IMR-90 (cell line): ENCODE data around the gene PI4KA. TPM values are rescaled to one million over a fixed set of nuclear protein-coding genes. Genes with fewer than 3 reads are reported as not detected.

Experiments used
- ATAC-seq: fragments of 200-7000 bp; cut with Tn5 transposase; 2 replicates; pipeline ENCODE4 v1.9.1; 2020; ENCODE audit warnings: low read depth, mild to moderate bottlenecking, moderate library complexity
- BruUV-seq: library from RNA; stranded (reverse); fragments of 400-500 nt; replicated peaks from 2 replicates; lab custom pipeline; 2021; lab: Mats Ljungman, UMichigan
- CTCF ChIA-PET: fragments of 300-600 bp; formaldehyde crosslinking; extraction: SDS; loops from one replicate; lab custom pipeline; 2021; ENCODE audit warnings: antibody characterized with exemption; lab: Yijun Ruan, JAX
- POLR2A ChIA-PET: fragments of 300-600 bp; sonication (Branson Sonifier 250); formaldehyde crosslinking; loops from one replicate; lab custom pipeline; 2022; ENCODE audit warnings: antibody characterized with exemption; ENCODE audit not compliant: unreplicated experiment; lab: Charles Lee
- DNase-seq: peaks from one replicate; pipeline ENCODE4 v3.0.0; 2013
- H2AFZ ChIP-seq: replicated peaks from 2 replicates; pipeline ENCODE3; 2013; ENCODE audit warnings: low read length, mild to moderate bottlenecking; ENCODE audit not compliant: poor library complexity
- H2AK5ac ChIP-seq: 2 replicates; pipeline ENCODE4 v1.6.1; 2013; ENCODE audit warnings: low read depth, low read length, inconsistent platforms
- H2AK9ac ChIP-seq: replicated peaks from 2 replicates; pipeline ENCODE3; 2013; ENCODE audit warnings: mild to moderate bottlenecking, low read depth, low read length, moderate library complexity; ENCODE audit not compliant: poor library complexity
- H2BK120ac ChIP-seq: 2 replicates; pipeline ENCODE4 v1.6.1; 2013; ENCODE audit warnings: low read depth, low read length, inconsistent platforms
- H2BK15ac ChIP-seq: 3 replicates; pipeline ENCODE4 v1.6.1; 2013; ENCODE audit warnings: low read depth, low read length, inconsistent platforms
- H2BK20ac ChIP-seq: 2 replicates; pipeline ENCODE4 v1.6.1; 2013; ENCODE audit warnings: low read depth, mild to moderate bottlenecking, inconsistent platforms, low read length, moderate library complexity
- H2BK5ac ChIP-seq: 2 replicates; pipeline ENCODE4 v1.6.1; 2013; ENCODE audit warnings: mild to moderate bottlenecking, low read depth, low read length, inconsistent platforms; ENCODE audit not compliant: poor library complexity, severe bottlenecking
- H3K14ac ChIP-seq: replicated peaks from 2 replicates; pipeline ENCODE4 v1.6.1; 2013; ENCODE audit warnings: low read depth, low read length, inconsistent platforms
- H3K18ac ChIP-seq: 2 replicates; pipeline ENCODE4 v1.6.1; 2013; ENCODE audit warnings: low read depth, low read length, control low read depth
- H3K23ac ChIP-seq: 2 replicates; pipeline ENCODE4 v1.6.1; 2013; ENCODE audit warnings: low read depth, low read length, inconsistent platforms
- H3K27ac ChIP-seq: 2 replicates; pipeline ENCODE4 v1.5.1; 2013; ENCODE audit warnings: mild to moderate bottlenecking, control low read depth, low read length; ENCODE audit not compliant: insufficient read depth
- H3K27me3 ChIP-seq: 2 replicates; pipeline ENCODE4 v1.6.1; 2013; ENCODE audit warnings: low read length; ENCODE audit not compliant: control insufficient read depth, insufficient read depth
- H3K36me3 ChIP-seq: 2 replicates; pipeline ENCODE4 v1.6.1; 2013; ENCODE audit warnings: low read length, mixed read lengths; ENCODE audit not compliant: control insufficient read depth, insufficient read depth
- H3K4ac ChIP-seq: 2 replicates; pipeline ENCODE4 v1.6.1; 2013; ENCODE audit warnings: low read depth, low read length, inconsistent platforms
- H3K4me1 ChIP-seq: 2 replicates; pipeline ENCODE4 v1.6.1; 2013; ENCODE audit warnings: low read length, mixed read lengths; ENCODE audit not compliant: control insufficient read depth, insufficient read depth
- H3K4me2 ChIP-seq: 2 replicates; pipeline ENCODE4 v1.6.1; 2013; ENCODE audit warnings: low read depth, mild to moderate bottlenecking, control low read depth, low read length, moderate library complexity
- H3K4me3 ChIP-seq: 2 replicates; pipeline ENCODE4 v1.5.1; 2013; ENCODE audit warnings: low read depth, mild to moderate bottlenecking, control low read depth, low read length, moderate library complexity; ENCODE audit not compliant: insufficient read depth
- H3K56ac ChIP-seq: 2 replicates; pipeline ENCODE4 v1.6.1; 2013; ENCODE audit warnings: low read length, inconsistent platforms; ENCODE audit not compliant: insufficient read depth; ENCODE audit errors: extremely low read depth
- H3K79me1 ChIP-seq, 2 experiments: 2 replicates each; pipeline ENCODE4 v1.6.1; 2013; ENCODE audit warnings: low read length in 2 of 2, inconsistent platforms in 1 of 2, low read depth in 1 of 2
- H3K9ac ChIP-seq: 2 replicates; pipeline ENCODE4 v1.6.1; 2013; ENCODE audit warnings: low read depth, low read length, control low read depth
- H3K9me1 ChIP-seq: 2 replicates; pipeline ENCODE4 v1.6.1; 2013; ENCODE audit warnings: low read length, inconsistent platforms; ENCODE audit not compliant: insufficient read depth
- H3K9me3 ChIP-seq: 2 replicates; pipeline ENCODE4 v1.6.1; 2013; ENCODE audit warnings: low read length; ENCODE audit not compliant: control insufficient read depth, insufficient read depth
- H4K20me1 ChIP-seq: 2 replicates; pipeline ENCODE4 v1.6.1; 2013; ENCODE audit warnings: low read length, inconsistent platforms; ENCODE audit not compliant: insufficient read depth
- H4K5ac ChIP-seq: 2 replicates; pipeline ENCODE4 v1.6.1; 2013; ENCODE audit warnings: mild to moderate bottlenecking, low read depth, low read length, control low read depth
- H4K8ac ChIP-seq, 2 experiments: 2 replicates each; pipeline ENCODE4 v1.6.1; 2013; ENCODE audit warnings: low read depth in 2 of 2, low read length in 2 of 2, control low read depth in 1 of 2, inconsistent platforms in 1 of 2
- H4K91ac ChIP-seq: 2 replicates; pipeline ENCODE4 v1.6.1; 2013; ENCODE audit warnings: low read depth, low read length, inconsistent platforms; ENCODE audit not compliant: insufficient read depth
- BHLHE40 ChIP-seq: fragments of 150-350 bp; IDR thresholded peaks from 2 replicates; pipeline ENCODE4 v1.6.1; 2016; ENCODE audit warnings: mild to moderate bottlenecking, low read depth, low read length
- CEBPB ChIP-seq: IDR thresholded peaks from 2 replicates; pipeline ENCODE4 v1.6.1; 2012; ENCODE audit warnings: low read depth, low read length, improper control_type of control experiment
- CHD1 ChIP-seq: IDR thresholded peaks from 2 replicates; pipeline ENCODE4 v1.6.1; 2012; ENCODE audit warnings: low read depth, low read length, improper control_type of control experiment
- ELK1 ChIP-seq: fragments of 150-350 bp; IDR thresholded peaks from 2 replicates; pipeline ENCODE4 v1.6.1; 2016; ENCODE audit warnings: low read depth, mild to moderate bottlenecking, low read length, moderate library complexity, borderline replicate concordance
- FOS ChIP-seq: fragments of 150-350 bp; IDR thresholded peaks from 2 replicates; pipeline ENCODE4 v1.6.1; 2016; ENCODE audit warnings: low read depth, low read length
- MAFK ChIP-seq: IDR thresholded peaks from 2 replicates; pipeline ENCODE4 v1.6.1; 2012; ENCODE audit warnings: low read depth, low read length, improper control_type of control experiment
- NFE2L2 ChIP-seq: fragments of 150-350 bp; IDR thresholded peaks from 2 replicates; pipeline ENCODE4 v1.6.1; 2016; ENCODE audit warnings: low read depth, mild to moderate bottlenecking, low read length
- POLR2A ChIP-seq: IDR thresholded peaks from 2 replicates; pipeline ENCODE4 v1.6.1; 2012; ENCODE audit warnings: mild to moderate bottlenecking, low read depth, low read length
- RAD21 ChIP-seq: IDR thresholded peaks from 2 replicates; pipeline ENCODE4 v1.6.1; 2012; ENCODE audit warnings: low read length, improper control_type of control experiment
- RCOR1 ChIP-seq: IDR thresholded peaks from 2 replicates; pipeline ENCODE4 v1.6.1; 2012; ENCODE audit warnings: mild to moderate bottlenecking, low read length, improper control_type of control experiment; ENCODE audit not compliant: insufficient replicate concordance
- SMC3 ChIP-seq: fragments of 150-350 bp; IDR thresholded peaks from 2 replicates; pipeline ENCODE4 v1.6.1; 2016; ENCODE audit warnings: low read depth, mild to moderate bottlenecking, antibody characterized with exemption, low read length, moderate library complexity
- USF2 ChIP-seq: fragments of 150-350 bp; IDR thresholded peaks from 2 replicates; pipeline ENCODE4 v1.6.1; 2017; ENCODE audit warnings: mild to moderate bottlenecking, antibody characterized with exemption, low read length, low read depth
- WGBS, 2 experiments: methylation state at CpG; one replicate each; pipeline versions ENCODE4 v1.1.5 to v1.1.7; 2013; ENCODE audit warnings: missing lambda C conversion rate in 2 of 2; ENCODE audit not compliant: insufficient read length in 1 of 2; ENCODE audit errors: extremely low coverage in 2 of 2; 5-methylcytosine and 5-hydroxymethylcytosine counted together
- dilution Hi-C: fragments of 300-500 bp; cut with HindIII; formaldehyde crosslinking; loops from one replicate; pipeline ENCODE4 v1.14.3; 2018; ENCODE audit warnings: low sequenced_read_pairs; ENCODE audit not compliant: unreplicated experiment
- in situ Hi-C: fragments of 300-500 bp; cut with MboI; formaldehyde crosslinking; loops from 3 replicates; pipeline ENCODE4 v1.14.3; 2019; ENCODE audit warnings: low sequenced_read_pairs, inconsistent platforms, mixed read lengths
- intact Hi-C: fragments of 100-400 bp; cut with micrococcal nuclease; formaldehyde crosslinking; loops from 2 replicates; pipeline ENCODE4 v1.10.0; 2022
- polyA plus RNA-seq, 3 experiments: library from polyadenylated mRNA; depleted of rRNA; stranded (reverse); fragments of >200 nt; gene quantifications; 2 replicates each; pipeline ENCODE4 v1.2.3, GENCODE V29; 2012; ENCODE audit warnings: low replicate concordance in 1 of 3
- total RNA-seq: library from RNA; depleted of rRNA; stranded (reverse); fragments of >200 nt; gene quantifications from 2 replicates; pipeline ENCODE4 v1.2.3, GENCODE V29; 2012

PI4KA gene
- total and polyA plus RNA-seq, 2 of the 4 experiments (the other 2 are of a cell fraction), result 16.8 to 35.5 TPM

GRCh38 chr22:20741008-20741633 lies 117.5 kb downstream of the PI4KA start:
- Histone ChIP-seq H3K27me3 (no peaks in the 10 kb centered on the region), H3K9me3 (no peaks in the 10 kb centered on the region), H4K8ac (no peak overlapping the region), H3K36me3 (peaks cover 39% of the 10 kb centered on the region), H2AK9ac (no peak overlapping the region), H3K9ac (no peak overlapping the region), H3K4me3 (no peak overlapping the region), H4K20me1 (peaks cover 3% of the 10 kb centered on the region; the same call in 1 of the 2 replicates), H4K91ac (no peak overlapping the region), H3K4ac (no peak overlapping the region), H3K4me2 (no peak overlapping the region), H3K79me1 (no peaks in the 10 kb centered on the region), H3K23ac (no peak overlapping the region), H3K9me1 (no peaks in the 10 kb centered on the region), H3K14ac (no peak overlapping the region), H3K18ac (no peak overlapping the region), H3K56ac (no peak overlapping the region), H2BK5ac (no peak overlapping the region), H2BK15ac (no peak overlapping the region), H2AFZ (no peak overlapping the region), H3K4me1 (no peaks in the 10 kb centered on the region), H2BK20ac (no peak overlapping the region), H2BK120ac (no peak overlapping the region), H2AK5ac (no peak overlapping the region), H3K27ac (no peak overlapping the region), H4K5ac (no peak overlapping the region)
- WGBS, 2 experiments, result no CpG with 5 or more reads among the region's 6 CpGs
- ChIA-PET CTCF (interaction anchor here (1.2 to 1.4 kb wide), 2 partner anchors 10 to 43 kb away, joined by 4 to 8 read pairs; no protein-coding TSS in a partner anchor), POLR2A (no interaction called here)
- no TSS peak for BruUV-seq
- no peak for TF ChIP-seq ELK1
- no peak for TF ChIP-seq RAD21
- TF ChIP-seq RCOR1, result no peak
- TF ChIP-seq BHLHE40, result no peak
- TF ChIP-seq SMC3, result no peak
- no peak for TF ChIP-seq USF2
- TF ChIP-seq CEBPB, result no peak
- no peak for TF ChIP-seq MAFK
- no peak for TF ChIP-seq POLR2A
- no peak for TF ChIP-seq NFE2L2
- no peak for TF ChIP-seq CHD1
- no peak for TF ChIP-seq FOS
- dilution Hi-C loops, result no loop called here
- ATAC-seq, result no peak
- DNase-seq, result no peak
- intact Hi-C loops, result no loop called here
- in situ Hi-C loops, result no loop called here
